Ectodermal cell (in vitro differentiated cells): ENCODE measurements around the gene CACNA1S.

Experiments used
- H3K27ac ChIP-seq: 2 replicates; pipeline ENCODE4 v1.7.0; 2013; ENCODE audit warnings: mild to moderate bottlenecking, low read depth, low read length; ENCODE audit not compliant: insufficient read depth, poor library complexity, severe bottlenecking
- H3K27me3 ChIP-seq: 2 replicates; pipeline ENCODE4 v1.7.0; 2013; ENCODE audit warnings: mild to moderate bottlenecking, low read length; ENCODE audit not compliant: insufficient read depth, control insufficient read depth, poor library complexity, severe bottlenecking
- H3K36me3 ChIP-seq: one replicate; pipeline ENCODE4 v1.7.0; 2013; ENCODE audit warnings: low read length; ENCODE audit not compliant: control insufficient read depth, insufficient read depth
- H3K4me1 ChIP-seq: one replicate; pipeline ENCODE4 v1.7.0; 2013; ENCODE audit warnings: low read length; ENCODE audit not compliant: control insufficient read depth, insufficient read depth
- H3K4me3 ChIP-seq: 2 replicates; pipeline ENCODE4 v1.7.0; 2013; ENCODE audit warnings: low read depth, low read length, control low read depth; ENCODE audit not compliant: insufficient read depth
- H3K9me3 ChIP-seq: 2 replicates; pipeline ENCODE4 v1.7.0; 2013; ENCODE audit warnings: mild to moderate bottlenecking, low read length, moderate library complexity; ENCODE audit not compliant: control insufficient read depth
- WGBS, 2 experiments: methylation state at CpG; one replicate each; pipeline ENCODE4 v1.1.7; 2013; ENCODE audit warnings: missing lambda C conversion rate in 2 of 2; 5-methylcytosine and 5-hydroxymethylcytosine counted together

CACNA1S gene

DNA sequence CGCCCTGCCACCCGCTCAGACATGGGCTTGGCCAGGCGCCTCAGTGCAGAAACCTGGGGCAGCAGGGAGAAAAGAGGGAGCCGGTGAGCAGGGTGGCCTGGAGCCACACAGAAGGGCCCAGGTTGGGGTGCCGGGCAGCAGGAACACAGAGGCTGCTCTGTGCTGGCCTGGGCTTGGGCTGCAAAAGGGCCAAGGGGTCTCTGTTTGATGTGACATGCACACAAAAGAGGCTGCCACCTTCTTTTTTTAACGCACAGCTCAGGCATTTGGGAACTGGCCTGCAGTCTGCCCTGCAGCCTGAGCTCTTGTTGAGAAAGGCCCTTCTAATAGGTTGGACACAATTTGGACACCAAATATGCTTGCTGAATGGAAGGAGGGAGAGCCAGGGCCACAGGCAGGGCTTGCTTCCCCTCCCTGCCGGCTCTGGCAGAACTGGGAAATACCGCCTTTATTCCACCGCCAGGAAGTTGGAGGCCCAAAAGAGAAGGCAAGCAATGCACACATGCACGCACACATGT is 121.1 kb downstream of the CACNA1S start:
- WGBS, 2 experiments, result 91% methylated on average over 10 of the region's 10 CpGs
- H3K27ac ChIP-seq, result no peak overlapping the region

DNA sequence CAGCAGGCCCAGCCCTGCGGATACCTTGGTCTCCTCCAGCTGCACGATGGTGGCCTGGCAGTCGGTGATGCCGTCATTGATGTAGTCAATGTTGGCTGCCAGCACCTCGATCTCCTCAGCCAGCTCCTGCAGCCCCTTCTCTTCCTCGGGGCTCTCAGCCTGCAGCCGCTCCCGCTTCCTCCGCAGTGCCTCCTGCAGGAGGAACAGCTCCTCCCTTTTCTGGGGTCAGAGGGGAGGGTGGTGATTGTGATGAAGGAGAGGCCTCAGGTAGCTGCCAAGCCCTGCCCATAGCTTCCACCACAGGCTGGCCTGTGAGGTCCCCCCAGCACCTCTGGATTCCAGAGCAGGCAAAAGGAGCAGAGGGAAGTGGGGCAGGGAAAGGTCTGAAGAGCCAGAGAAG is 122.1 kb downstream of the CACNA1S start:
- Histone ChIP-seq H3K4me3 (no peak overlapping the region), H3K27me3 (no peaks in the 10 kb centered on the region), H3K27ac (no peak overlapping the region), H3K4me1 (no peaks in the 10 kb centered on the region), H3K9me3 (no peaks in the 10 kb centered on the region), H3K36me3 (peaks cover 5% of the 10 kb centered on the region)
- 96 to 98% methylated on average over 9 of the region's 9 CpGs for WGBS, 2 experiments

More for the DNA sequence above, 121.1 kb downstream of the CACNA1S start:
- Histone ChIP-seq H3K9me3 (no peaks in the 10 kb centered on the region), H3K4me3 (no peak overlapping the region), H3K4me1 (no peaks in the 10 kb centered on the region), H3K36me3 (peaks cover 5% of the 10 kb centered on the region), H3K27me3 (no peaks in the 10 kb centered on the region)
